H1 (cell line): ENCODE data around the gene PHACTR1. TPM values are rescaled to one million over a fixed set of nuclear protein-coding genes. Genes with fewer than 3 reads are reported as not detected.

Experiments used
- CTCF ChIA-PET: fragments of 300-600 bp; sonication (Branson Sonifier 250); formaldehyde crosslinking; loops from one replicate; lab custom pipeline; 2021; ENCODE audit not compliant: partially characterized antibody; lab: Charles Lee
- POLR2A ChIA-PET: fragments of 300-600 bp; sonication (Branson Sonifier 250); formaldehyde crosslinking; loops from one replicate; lab custom pipeline; 2021; ENCODE audit warnings: inconsistent platforms; ENCODE audit not compliant: partially characterized antibody; lab: Charles Lee
- DNase-seq, 2 experiments: peaks; one replicate each; pipeline versions ENCODE4 v3.0.0 to v3.0.0-alpha.2; 2010 to 2022; ENCODE audit warnings: low spot score in 2 of 2, low read depth in 1 of 2, mixed read lengths in 1 of 2
- FAIRE-seq: peaks from 2 replicates; lab custom pipeline; 2011; peaks lifted over from hg19 to GRCh38; lab: Jason Lieb, UNC
- H2AFZ ChIP-seq: 2 replicates; pipeline ENCODE4 v1.8.1; 2012; ENCODE audit warnings: low read length, inconsistent platforms
- H2AK5ac ChIP-seq: 2 replicates; pipeline ENCODE4 v1.6.1; 2013; ENCODE audit warnings: low read depth, low read length
- H2BK120ac ChIP-seq: replicated peaks from 2 replicates; pipeline ENCODE3; 2013; ENCODE audit warnings: low read depth, low read length, inconsistent platforms
- H2BK12ac ChIP-seq: 2 replicates; pipeline ENCODE4 v1.6.1; 2013; ENCODE audit warnings: low read depth, low read length
- H2BK15ac ChIP-seq: 2 replicates; pipeline ENCODE4 v1.6.1; 2013; ENCODE audit warnings: low read length
- H2BK20ac ChIP-seq: 2 replicates; pipeline ENCODE4 v1.6.1; 2013; ENCODE audit warnings: low read length
- H2BK5ac ChIP-seq: 2 replicates; pipeline ENCODE4 v1.6.1; 2013; ENCODE audit warnings: low read depth, low read length
- H3K14ac ChIP-seq: 2 replicates; pipeline ENCODE4 v1.6.1; 2013; ENCODE audit warnings: inconsistent platforms; ENCODE audit not compliant: insufficient read length
- H3K18ac ChIP-seq: 2 replicates; pipeline ENCODE4 v1.6.1; 2013; ENCODE audit warnings: low read length; ENCODE audit errors: extremely low read depth
- H3K23ac ChIP-seq: 2 replicates; pipeline ENCODE4 v1.6.1; 2013; ENCODE audit warnings: inconsistent platforms; ENCODE audit not compliant: insufficient read length
- H3K23me2 ChIP-seq: 2 replicates; pipeline ENCODE4 v1.6.1; 2013; ENCODE audit warnings: low read depth, low read length
- H3K27ac ChIP-seq: 2 replicates; pipeline ENCODE4 v1.6.1; 2011; ENCODE audit warnings: low read depth, low read length, inconsistent platforms
- H3K27me3 ChIP-seq, 4 experiments: replicated peaks in 1 of 4; 1 replicate in 1 of 4; 2 replicates in 3 of 4; pipeline versions ENCODE4 v1.6.1 to v1.8.1; 2011 to 2013; ENCODE audit warnings: low read length in 3 of 4, mild to moderate bottlenecking in 3 of 4, inconsistent platforms in 2 of 4, mixed read lengths in 2 of 4, moderate library complexity in 1 of 4; ENCODE audit not compliant: control insufficient read depth in 3 of 4, insufficient read depth in 3 of 4; ENCODE audit errors: extremely low read depth in 1 of 4
- H3K36me3 ChIP-seq, 4 experiments: 2 replicates each; pipeline versions ENCODE4 v1.6.1 to v1.8.1; 2011 to 2013; ENCODE audit warnings: mild to moderate bottlenecking in 4 of 4, low read length in 3 of 4, moderate library complexity in 2 of 4, control low read depth in 1 of 4, inconsistent platforms in 1 of 4; ENCODE audit not compliant: insufficient read depth in 4 of 4, control insufficient read depth in 2 of 4
- H3K4ac ChIP-seq: replicated peaks from 2 replicates; pipeline ENCODE3; 2013; ENCODE audit warnings: low read length, low read depth, mixed read lengths, inconsistent platforms; ENCODE audit not compliant: insufficient read length
- H3K4me1 ChIP-seq, 4 experiments: replicated peaks in 1 of 4; 1 replicate in 1 of 4; 2 replicates in 3 of 4; pipeline versions ENCODE4 v1.6.1 to v1.8.1; 2011 to 2013; ENCODE audit warnings: low read length in 3 of 4, inconsistent platforms in 2 of 4, mixed read lengths in 1 of 4; ENCODE audit not compliant: insufficient read depth in 4 of 4, control insufficient read depth in 3 of 4
- H3K4me2 ChIP-seq, 2 experiments: 2 replicates each; pipeline versions ENCODE4 v1.6.1 to v1.8.1; 2011 to 2013; ENCODE audit warnings: low read depth in 2 of 2, low read length in 2 of 2, control low read depth in 1 of 2, inconsistent platforms in 1 of 2, mild to moderate bottlenecking in 1 of 2; ENCODE audit not compliant: insufficient read depth in 1 of 2
- H3K4me3 ChIP-seq, 4 experiments: fragments of 200-600, 300-600 bp in 1 of 4; sonication (generic), shearing (Covaris generic), sonication (Bioruptor Twin) in 1 of 4; 2 replicates each; pipeline versions ENCODE4 v1.5.1 to v1.8.1; 2011 to 2016; ENCODE audit warnings: low read length in 4 of 4, low read depth in 3 of 4, control low read depth in 2 of 4, inconsistent platforms in 2 of 4, mild to moderate bottlenecking in 2 of 4, mixed read lengths in 1 of 4, moderate library complexity in 1 of 4; ENCODE audit not compliant: insufficient read depth in 2 of 4; ENCODE audit errors: extremely low read depth in 1 of 4
- H3K56ac ChIP-seq: replicated peaks from 2 replicates; pipeline ENCODE3; 2013; ENCODE audit warnings: low read depth, mild to moderate bottlenecking, mixed read lengths, low read length, inconsistent platforms; ENCODE audit not compliant: insufficient read length
- H3K79me1 ChIP-seq: 2 replicates; pipeline ENCODE4 v1.6.1; 2013; ENCODE audit warnings: low read depth, low read length, control low read depth
- H3K79me2 ChIP-seq, 2 experiments: 2 replicates each; pipeline versions ENCODE4 v1.6.1 to v1.8.1; 2012 to 2013; ENCODE audit warnings: low read length in 2 of 2, mild to moderate bottlenecking in 2 of 2, inconsistent platforms in 1 of 2; ENCODE audit not compliant: insufficient read depth in 2 of 2, control insufficient read depth in 1 of 2
- H3K9ac ChIP-seq, 4 experiments: replicated peaks in 1 of 4; 1 replicate in 1 of 4; 2 replicates in 3 of 4; pipeline versions ENCODE4 v1.6.1 to v1.8.1; 2011 to 2013; ENCODE audit warnings: low read depth in 3 of 4, low read length in 3 of 4, control low read depth in 2 of 4, mild to moderate bottlenecking in 2 of 4, moderate library complexity in 2 of 4, inconsistent platforms in 1 of 4; ENCODE audit errors: extremely low read depth in 1 of 4
- H3K9me3 ChIP-seq, 2 experiments: 2 replicates each; pipeline versions ENCODE4 v1.6.1 to v1.8.1; 2012 to 2013; ENCODE audit warnings: mild to moderate bottlenecking in 2 of 2, moderate library complexity in 2 of 2, control low read depth in 1 of 2, inconsistent platforms in 1 of 2, low read depth in 1 of 2, low read length in 1 of 2, mixed read lengths in 1 of 2; ENCODE audit not compliant: insufficient read depth in 2 of 2
- H4K20me1 ChIP-seq, 2 experiments: replicated peaks in 1 of 2; 2 replicates each; pipeline versions ENCODE3 to v1.8.1; 2011 to 2013; ENCODE audit warnings: inconsistent platforms in 2 of 2, low read length in 2 of 2, mild to moderate bottlenecking in 1 of 2; ENCODE audit not compliant: insufficient read depth in 2 of 2, control insufficient read depth in 1 of 2
- H4K5ac ChIP-seq: 2 replicates; pipeline ENCODE4 v1.6.1; 2013; ENCODE audit warnings: low read length, low read depth, mixed read lengths, inconsistent platforms; ENCODE audit not compliant: insufficient read length
- H4K8ac ChIP-seq: 2 replicates; pipeline ENCODE4 v1.8.0; 2013; ENCODE audit warnings: mild to moderate bottlenecking, moderate library complexity, low read length, inconsistent platforms; ENCODE audit not compliant: insufficient read depth; ENCODE audit errors: extremely low read depth
- H4K91ac ChIP-seq: replicated peaks from 2 replicates; pipeline ENCODE3; 2013; ENCODE audit warnings: low read length, mixed read lengths, inconsistent platforms; ENCODE audit not compliant: insufficient read length
- ATF3 ChIP-seq: IDR thresholded peaks from 2 replicates; pipeline ENCODE4 v1.6.1; 2011; ENCODE audit warnings: low read depth, mild to moderate bottlenecking, low read length; ENCODE audit not compliant: insufficient read depth
- MAX ChIP-seq: IDR thresholded peaks from 2 replicates; pipeline ENCODE4 v1.6.1; 2012; ENCODE audit warnings: inconsistent platforms
- WGBS, 2 experiments: shearing (Covaris generic) in 1 of 2; methylation state at CpG; one replicate each; pipeline versions ENCODE4 v1.1.6 to v1.1.7; 2013 to 2015; ENCODE audit warnings: low lambda C conversion rate in 2 of 2, mixed read lengths in 2 of 2, inconsistent platforms in 1 of 2, low coverage in 1 of 2, missing lambda C conversion rate in 1 of 2; ENCODE audit not compliant: insufficient replicate concordance in 2 of 2, insufficient coverage in 1 of 2, insufficient read length in 1 of 2; ENCODE audit errors: extremely low coverage in 1 of 2, missing lambda C conversion rate in 1 of 2; 5-methylcytosine and 5-hydroxymethylcytosine counted together
- polyA plus RNA-seq, 7 experiments: library from polyadenylated mRNA; depleted of rRNA in 3 of 7; stranded (reverse) in 5 of 7; unstranded in 2 of 7; fragments of >200 nt in 5 of 7; fragments of 200-250 nt in 2 of 7; gene quantifications; 1 replicate in 5 of 7; 2 replicates in 1 of 7; 4 replicates in 1 of 7; pipeline versions ENCODE4 v1.2.1 to v1.2.3, GENCODE V29; 2011 to 2013; ENCODE audit warnings: missing spikeins in 2 of 7, mixed read lengths in 2 of 7
- total RNA-seq: library from RNA; stranded (reverse); fragmentation: NEBNext Ultra II Directional; extraction: Animal tissue kit (Norgen Biotek cat#: 25700); gene quantifications from 2 replicates; pipeline ENCODE4 v1.2.1, GENCODE V29; 2021

The PHACTR1 gene
- total and polyA plus RNA-seq, 2 of the 8 experiments (the other 6 are each of a cell fraction or from before 2014, with no cell fraction given): 3.9 to 17.1 TPM

GRCh38 chr6:13299918-13300317, 583.4 kb downstream of the PHACTR1 start:
- 84% methylated on average over 6 of the region's 6 CpGs; no CpG with 5 or more reads in 1 of the 2 experiments for WGBS, 2 experiments
- CTCF ChIA-PET: no interaction called here

More at GRCh38 chr6:13299918-13300317, 583.4 kb downstream of the PHACTR1 start:
- POLR2A ChIA-PET: no interaction called here
- TF ChIP-seq ATF3: no peak
- TF ChIP-seq MAX: no peak
- Histone ChIP-seq H2BK5ac (no peak overlapping the region), H4K91ac (no peak overlapping the region), H2BK20ac (no peak overlapping the region), H3K4me2 (no peak overlapping the region), H3K14ac (no peak overlapping the region), H4K20me1 (peaks cover 10 to 12% of the 10 kb centered on the region in 2 experiments), H3K23ac (no peak overlapping the region), H2BK12ac (no peak overlapping the region), H3K79me2 (no peaks in the 10 kb centered on the region), H3K27ac (no peak overlapping the region), H3K27me3 (no peaks in the 10 kb centered on the region), H3K9ac (no peak overlapping the region), H3K4me1 (no peaks in the 10 kb centered on the region), H3K23me2 (no peaks in the 10 kb centered on the region), H2AK5ac (no peak overlapping the region), H3K4me3 (no peak overlapping the region), H2BK120ac (no peak overlapping the region), H3K4ac (no peak overlapping the region), H4K5ac (no peak overlapping the region), H2AFZ (no peak overlapping the region), H4K8ac (no peak overlapping the region), H3K18ac (no peak overlapping the region), H3K56ac (no peak overlapping the region), H3K79me1 (0 out of 2 replicates have a peak, but pooled peaks cover 6% of the 10 kb centered on the region), H2BK15ac (no peak overlapping the region), H3K9me3 (no peaks in the 10 kb centered on the region), H3K36me3 (peaks cover 13 to 43% (median 39%) of the 10 kb centered on the region in 4 experiments; a peak in 7 of 8 replicates)
- FAIRE-seq: no peak
- DNase-seq: peak in 1 of 2 experiments; percentile 36
